Measurements from ENCODE around the gene SNX25.
A peak's percentile ranks its signal among the peaks of the same experiment; 100 is the strongest.

SNX25 gene

DNA sequence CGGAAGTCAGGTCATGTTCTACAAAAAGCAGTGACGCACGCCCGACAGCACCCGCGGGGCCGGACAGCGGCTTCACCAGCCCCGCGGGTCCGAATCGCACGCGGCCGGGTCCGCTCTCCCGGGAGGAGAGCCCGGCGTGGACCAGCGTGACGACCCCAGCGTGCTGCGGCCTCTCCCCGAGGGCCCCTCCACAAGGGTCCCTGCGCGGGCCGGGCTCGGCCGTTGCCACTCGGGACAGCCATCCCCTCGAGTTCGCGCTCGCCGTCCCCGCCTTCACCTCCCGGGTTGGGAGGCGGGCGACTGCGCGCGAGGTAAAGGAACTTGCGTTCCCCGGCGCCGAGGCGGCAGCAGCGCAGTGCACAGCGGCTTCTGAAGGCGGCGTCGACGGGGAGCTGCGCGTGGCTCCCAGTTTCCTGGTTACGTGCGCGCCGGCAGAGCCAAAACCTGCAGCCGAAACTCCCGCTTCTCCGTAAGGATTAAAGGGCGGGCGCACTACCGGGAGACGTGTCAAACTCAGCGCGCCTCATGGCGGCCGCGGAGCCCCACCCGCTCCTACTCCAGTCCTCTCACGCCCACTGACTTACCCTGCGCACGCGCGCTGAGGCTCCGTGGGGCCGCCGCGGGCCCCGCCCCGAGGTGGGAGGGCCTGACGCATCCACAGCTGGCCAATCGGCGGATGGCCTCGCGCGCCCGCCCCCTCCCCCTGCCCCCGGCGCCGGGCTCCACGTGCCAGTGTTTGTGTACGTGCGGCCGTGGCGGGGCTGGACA lies 186.7 kb downstream of the SNX25 start:
- TF ChIP-seq, protein P1, sequence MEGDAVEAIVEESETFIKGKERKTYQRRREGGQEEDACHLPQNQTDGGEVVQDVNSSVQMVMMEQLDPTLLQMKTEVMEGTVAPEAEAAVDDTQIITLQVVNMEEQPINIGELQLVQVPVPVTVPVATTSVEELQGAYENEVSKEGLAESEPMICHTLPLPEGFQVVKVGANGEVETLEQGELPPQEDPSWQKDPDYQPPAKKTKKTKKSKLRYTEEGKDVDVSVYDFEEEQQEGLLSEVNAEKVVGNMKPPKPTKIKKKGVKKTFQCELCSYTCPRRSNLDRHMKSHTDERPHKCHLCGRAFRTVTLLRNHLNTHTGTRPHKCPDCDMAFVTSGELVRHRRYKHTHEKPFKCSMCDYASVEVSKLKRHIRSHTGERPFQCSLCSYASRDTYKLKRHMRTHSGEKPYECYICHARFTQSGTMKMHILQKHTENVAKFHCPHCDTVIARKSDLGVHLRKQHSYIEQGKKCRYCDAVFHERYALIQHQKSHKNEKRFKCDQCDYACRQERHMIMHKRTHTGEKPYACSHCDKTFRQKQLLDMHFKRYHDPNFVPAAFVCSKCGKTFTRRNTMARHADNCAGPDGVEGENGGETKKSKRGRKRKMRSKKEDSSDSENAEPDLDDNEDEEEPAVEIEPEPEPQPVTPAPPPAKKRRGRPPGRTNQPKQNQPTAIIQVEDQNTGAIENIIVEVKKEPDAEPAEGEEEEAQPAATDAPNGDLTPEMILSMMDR (IDR thresholded peaks at IDR 0.05; ENCODE audit: borderline replicate concordance, insufficient read depth, low read depth, low read length) = no peak
- peak overlapping the region; percentile 95 for H3K4me3 ChIP-seq (ENCODE audit: low read depth, low read length)

- TF ChIP-seq, protein P1 (IDR thresholded peaks at IDR 0.05; ENCODE audit: borderline replicate concordance, insufficient read depth, low read depth, low read length) = no peak
- H3K4me3 ChIP-seq (ENCODE audit: low read depth, low read length) = peak within 1 kb of the TSS; percentile 95
Measured at GRCh38 chr4:185396724-185397385, 187.5 kb downstream of the SNX25 start, which contains the start of gene ANKRD37. Gene ANKRD37, plus strand, starts transcription at chr4:185396841. Its CDS starts 83 bp downstream, at chr4:185396924.

DNA sequence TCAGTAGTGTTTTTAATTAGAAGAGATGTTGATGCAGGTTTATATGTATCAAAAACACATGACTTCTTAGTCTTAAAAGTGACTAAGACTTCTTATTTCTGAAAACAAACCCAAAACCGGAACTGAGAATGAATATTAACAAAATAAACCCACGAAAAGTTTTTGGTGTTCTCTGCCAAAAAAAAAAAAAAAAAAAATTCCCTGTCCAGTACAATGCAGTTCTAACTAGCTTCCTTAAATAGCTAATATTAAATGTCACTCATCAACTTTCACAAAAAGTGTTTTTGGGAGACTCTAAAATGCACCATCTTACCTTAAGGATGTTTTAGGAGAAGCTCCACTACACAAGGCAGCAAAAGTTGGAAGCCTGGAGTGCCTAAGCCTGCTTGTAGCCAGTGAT lies 189.2 kb downstream of the SNX25 start:
- H3K4me3 ChIP-seq (ENCODE audit: low read depth, low read length) = no peak overlapping the region
- TF ChIP-seq, protein P1 (IDR thresholded peaks at IDR 0.05; ENCODE audit: borderline replicate concordance, insufficient read depth, low read depth, low read length) = no peak

DNA sequence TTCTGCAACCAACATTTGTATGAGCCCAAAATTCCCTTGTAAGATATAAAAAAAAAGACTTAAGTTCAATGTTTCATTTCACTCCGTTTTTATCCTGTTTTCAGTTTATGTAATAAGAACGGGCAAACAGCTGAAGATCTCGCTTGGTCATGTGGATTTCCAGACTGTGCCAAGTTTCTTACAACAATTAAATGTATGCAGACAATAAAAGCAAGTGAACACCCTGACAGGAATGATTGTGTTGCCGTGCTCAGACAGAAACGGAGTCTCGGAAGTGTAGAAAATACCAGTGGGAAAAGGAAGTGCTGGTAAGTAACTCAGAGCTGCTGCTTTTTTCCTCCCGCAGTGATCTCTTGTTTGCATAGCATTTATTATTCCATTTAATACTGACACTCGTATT lies 190.1 kb downstream of the SNX25 start:
- H3K4me3 ChIP-seq (ENCODE audit: low read depth, low read length) = no peak overlapping the region
- TF ChIP-seq, protein P1 (IDR thresholded peaks at IDR 0.05; ENCODE audit: borderline replicate concordance, insufficient read depth, low read depth, low read length) = no peak

DNA sequence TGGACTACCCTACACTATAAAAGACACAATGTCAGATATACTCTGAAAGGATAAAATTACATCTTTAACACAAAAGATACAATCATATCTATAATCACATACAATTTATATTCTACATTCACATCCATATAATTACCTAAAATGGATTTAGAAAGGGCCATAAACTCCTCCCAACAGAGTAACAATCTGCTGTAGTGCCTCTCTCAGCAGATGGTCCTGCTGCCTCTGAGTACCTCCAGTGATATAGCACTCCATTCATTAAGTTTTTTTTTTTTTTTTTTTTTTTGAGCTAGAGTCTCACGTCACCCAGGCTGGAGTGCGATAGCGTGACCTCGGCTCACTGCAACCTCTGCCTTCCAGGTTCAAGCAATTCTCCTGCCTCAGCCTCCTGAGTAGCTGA lies 194.6 kb downstream of the SNX25 start:
- H3K4me3 ChIP-seq (ENCODE audit: low read depth, low read length) = no peak overlapping the region
- TF ChIP-seq, protein P1 (IDR thresholded peaks at IDR 0.05; ENCODE audit: borderline replicate concordance, insufficient read depth, low read depth, low read length) = no peak

GRCh38 chr4:185405296-185405999 lies 196.1 kb downstream of the SNX25 start:
- TF ChIP-seq, protein P1 (IDR thresholded peaks at IDR 0.05; ENCODE audit: borderline replicate concordance, insufficient read depth, low read depth, low read length) = no peak
- no peak overlapping the region for H3K4me3 ChIP-seq (ENCODE audit: low read depth, low read length)
